ENCODE data around the gene SKOR1. TPM values are rescaled to one million over a fixed set of nuclear protein-coding genes. Genes with fewer than 3 reads are reported as not detected.

Gene SKOR1
- total RNA-seq, 2 donors from 2014 or later: 0.09 to 0.29 TPM

DNA sequence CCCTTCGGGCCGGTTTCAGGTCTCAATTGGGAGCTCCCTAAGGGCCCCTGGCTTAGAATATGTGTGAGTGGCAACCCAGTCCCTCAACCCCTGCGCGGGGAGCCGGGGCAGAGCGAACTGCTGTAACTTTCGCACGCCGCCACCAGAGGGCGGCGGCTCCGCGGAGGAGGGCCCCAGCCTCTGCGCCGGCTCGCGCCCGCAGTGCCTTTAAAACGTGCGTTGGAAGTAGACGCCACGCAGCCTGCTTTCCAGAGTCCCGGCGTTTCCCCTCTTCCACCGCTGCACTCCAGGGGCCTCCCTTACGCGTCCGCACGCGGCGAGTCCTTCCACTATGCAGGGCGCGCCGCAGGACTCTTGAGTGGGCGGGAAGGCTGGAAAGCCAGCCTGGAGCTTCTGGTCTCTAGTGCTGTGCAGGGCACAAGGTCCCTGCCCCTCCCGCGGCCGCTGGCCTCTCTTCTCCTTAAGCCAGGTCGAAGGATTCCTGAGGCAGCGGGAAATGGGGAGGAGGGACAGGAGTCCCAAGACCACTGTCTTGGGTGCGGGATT lies 38.2 kb downstream of the SKOR1 start:
- ATAC-seq (peak; percentile 96 to 98), DNase-seq (peak; percentile 86)
- intact Hi-C loops (cut with DNase I): loop anchor here (1.0 to 2.0 kb wide), 2 partner anchors 291 to 292 kb away; no protein-coding TSS in a partner anchor

DNA sequence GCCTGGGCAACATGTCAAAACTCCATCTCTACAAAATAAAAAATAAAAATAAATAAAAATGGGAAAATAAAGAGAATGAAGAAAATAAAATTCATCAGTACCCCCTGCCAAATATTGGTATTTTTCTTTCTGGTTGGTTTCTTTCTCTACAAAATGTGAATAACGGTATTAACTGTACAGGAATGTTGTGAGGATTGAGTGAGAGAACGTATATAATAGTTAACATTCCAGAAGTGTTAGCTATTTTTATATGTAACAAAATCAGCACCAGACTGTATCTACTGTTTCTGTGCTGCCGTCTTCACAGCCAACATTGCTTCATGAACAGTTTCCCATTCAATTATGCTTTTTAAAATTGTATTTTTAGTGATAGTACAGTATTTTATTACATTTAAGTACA lies 40.0 kb downstream of the SKOR1 start:
- intact Hi-C loops (cut with DNase I): loop anchor here in 1 of 2 donors (5.0 kb wide), 1 partner anchor 187 kb away; the partner anchor contains the start of gene PIAS1
- DNase-seq (no peak), ATAC-seq (no peak)

DNA sequence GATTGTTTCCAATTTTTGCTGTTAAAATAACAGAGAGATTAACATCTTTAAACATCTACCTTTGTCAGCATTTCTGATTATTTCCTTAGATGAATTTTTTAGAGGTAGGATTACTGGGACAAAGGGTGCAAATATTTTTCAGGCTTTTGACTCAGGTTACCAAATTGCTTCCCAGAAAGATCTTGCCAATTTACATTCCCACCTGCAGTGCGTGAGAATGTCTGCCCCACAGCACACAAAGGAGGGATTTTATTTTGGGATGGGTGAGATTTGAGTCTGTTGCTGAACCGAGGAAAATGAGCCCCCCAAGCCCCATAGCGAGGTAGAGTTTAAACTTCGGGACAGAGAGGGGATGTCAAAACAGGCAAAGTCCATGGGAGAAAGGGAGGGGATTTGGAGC lies 40.5 kb downstream of the SKOR1 start:
- intact Hi-C loops (cut with DNase I): loop anchor here in 1 of 2 donors (5.0 kb wide), 1 partner anchor 187 kb away; the partner anchor contains the start of gene PIAS1
- ATAC-seq (no peak), DNase-seq (no peak)

DNA sequence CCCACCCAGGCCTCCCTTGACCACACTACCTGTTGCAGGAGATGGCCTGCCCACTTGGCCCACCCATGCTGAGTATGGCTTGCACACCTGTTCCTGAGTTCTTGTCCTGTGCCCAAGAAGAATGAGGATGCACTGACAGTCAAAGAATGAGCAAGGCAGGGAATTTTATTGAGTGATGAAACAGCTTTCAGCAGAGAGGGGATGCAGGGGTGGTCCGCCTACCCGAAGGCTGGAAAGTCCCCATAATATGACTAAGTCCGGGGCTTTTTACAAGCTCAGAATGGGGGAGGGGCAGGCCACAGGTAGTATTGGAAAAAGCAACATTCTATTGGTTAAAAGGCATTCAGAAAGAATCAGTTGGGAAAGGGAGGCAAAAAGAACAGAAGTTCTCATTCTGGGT lies 44.4 kb downstream of the SKOR1 start:
- ATAC-seq (no peak), DNase-seq (no peak)
- intact Hi-C loops (cut with DNase I): loop anchor here in 1 of 2 donors (5.0 kb wide), 1 partner anchor 183 kb away; the partner anchor contains the start of gene PIAS1

DNA sequence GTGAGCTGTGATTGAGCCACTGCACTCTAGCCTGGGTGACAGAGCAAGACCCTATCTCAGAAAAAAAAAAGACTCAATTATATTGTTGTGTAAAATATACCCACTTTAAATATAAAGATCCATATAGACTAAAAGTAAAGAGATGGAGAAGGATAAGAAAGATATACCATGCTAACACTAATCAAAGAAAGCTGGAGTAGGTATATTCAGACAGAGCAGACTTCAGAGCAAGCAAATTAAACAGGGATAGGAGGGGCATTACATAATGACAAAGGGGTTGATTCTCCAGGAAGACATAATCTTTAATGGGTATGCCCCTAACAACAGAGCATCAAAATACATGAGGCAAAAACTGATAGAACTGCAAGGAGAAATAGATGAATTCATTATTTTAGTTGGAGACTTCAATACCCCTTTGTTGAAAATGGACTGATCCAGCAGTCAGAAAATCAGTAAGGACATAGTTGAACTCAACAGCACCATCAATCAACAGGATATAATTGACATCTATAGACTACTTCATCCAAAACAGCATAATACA lies 45.6 kb downstream of the SKOR1 start:
- ATAC-seq (no peak), DNase-seq (no peak)
- intact Hi-C loops (cut with DNase I): no loop called here

DNA sequence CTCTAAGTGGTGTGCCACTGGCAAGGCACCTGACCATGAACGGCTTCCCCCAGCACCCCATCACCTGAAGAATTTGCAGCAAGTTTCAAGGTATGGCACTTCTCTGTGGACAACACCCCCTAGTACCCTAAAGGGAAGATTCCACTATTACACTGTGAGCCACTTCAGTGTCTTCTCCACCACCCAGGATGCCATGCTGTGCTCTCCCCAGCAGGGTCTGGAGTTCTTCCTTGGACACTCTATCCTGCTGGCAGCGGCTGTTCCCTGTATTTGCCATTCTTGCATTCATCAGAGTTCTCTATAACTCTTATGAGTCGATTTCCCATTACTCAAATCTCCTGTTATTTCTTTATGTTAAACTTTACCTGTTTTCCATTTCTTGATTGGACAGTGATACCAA lies 48.5 kb downstream of the SKOR1 start:
- DNase-seq (no peak), ATAC-seq (no peak)
- intact Hi-C loops (cut with DNase I): no loop called here

DNA sequence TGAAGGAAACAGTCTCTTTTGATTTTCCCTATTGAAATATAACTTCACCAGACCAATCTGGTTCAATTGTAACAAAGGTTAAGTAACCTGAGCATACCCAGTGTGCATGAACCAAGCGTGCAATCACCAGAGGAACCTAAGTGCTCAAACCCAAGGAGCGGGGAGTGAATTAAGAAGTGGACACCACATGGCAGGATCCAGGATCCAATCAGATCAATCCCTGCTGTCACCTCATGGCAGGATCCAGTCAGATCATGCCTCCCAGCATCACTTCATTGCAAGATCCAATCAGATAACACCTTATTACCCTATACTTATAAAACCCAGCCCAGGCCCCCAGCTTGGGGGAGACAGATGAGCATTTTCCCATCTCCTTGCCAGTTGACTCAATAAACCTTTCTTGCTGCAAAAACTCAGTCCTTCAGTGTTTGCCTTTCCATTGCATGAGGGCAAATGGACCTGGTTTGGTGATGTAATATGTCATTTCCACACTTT lies 53.5 kb downstream of the SKOR1 start:
- intact Hi-C loops (cut with DNase I): no loop called here
- ATAC-seq (no peak), DNase-seq (no peak)

DNA sequence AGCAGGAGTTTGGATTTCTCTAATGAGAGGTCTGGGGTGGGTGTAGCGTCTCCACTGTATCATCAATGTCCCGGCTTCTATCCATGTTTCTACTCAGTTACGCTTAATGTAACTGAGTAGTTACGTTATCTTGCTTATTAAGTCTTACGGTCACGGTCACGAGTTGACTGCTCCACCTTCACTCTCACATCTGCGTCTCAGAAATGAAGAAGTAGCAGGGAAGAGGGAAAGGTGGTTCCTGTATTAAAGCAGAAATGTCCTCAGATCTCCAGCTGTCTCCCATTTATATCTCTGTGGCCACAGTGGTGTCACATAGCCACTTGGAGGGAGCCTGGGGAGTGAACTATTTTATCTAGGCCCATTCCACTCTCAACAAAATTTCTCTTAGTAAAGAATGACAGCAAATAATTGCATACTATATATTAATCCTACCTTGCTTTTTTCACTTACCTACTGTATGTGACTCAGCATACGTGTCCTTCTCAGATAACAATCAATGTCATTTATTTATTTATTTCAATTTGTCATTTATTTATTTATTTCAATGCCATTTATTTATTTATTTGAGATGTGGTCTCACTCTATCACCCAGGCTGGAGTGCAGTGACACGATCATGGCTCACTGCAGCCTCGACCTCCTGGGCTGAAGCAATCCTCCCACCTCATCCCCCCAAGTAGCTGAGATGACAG lies 54.3 kb downstream of the SKOR1 start:
- ATAC-seq (no peak), DNase-seq (no peak)
- intact Hi-C loops (cut with DNase I): loop anchor here in 1 of 2 donors (10.0 kb wide), 1 partner anchor 175 kb away; the partner anchor contains the start of gene PIAS1

DNA sequence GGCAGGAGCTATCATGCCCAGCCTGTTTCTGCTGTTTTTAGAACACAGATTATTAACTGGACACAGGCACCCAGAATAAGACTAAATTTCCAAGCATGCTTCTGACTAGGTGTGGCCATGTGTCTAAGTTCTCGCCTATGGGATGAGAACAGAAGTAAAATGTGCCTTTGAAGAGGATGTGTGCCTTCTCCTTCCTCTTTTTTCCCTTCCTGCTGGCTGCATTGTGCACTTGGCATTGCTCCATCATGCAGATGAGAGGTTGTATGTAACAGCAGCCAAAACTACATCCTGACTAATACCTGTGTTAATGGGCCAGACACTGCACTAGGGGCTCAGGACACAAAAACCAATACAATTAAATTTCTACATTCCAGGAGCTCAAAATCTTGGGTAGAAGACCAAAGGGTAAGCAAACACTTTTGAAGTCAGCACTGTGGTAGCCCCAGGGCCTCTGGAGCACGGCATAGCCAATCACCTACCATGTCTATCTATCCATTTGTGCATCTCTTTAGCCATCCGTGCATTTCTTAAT lies 55.4 kb downstream of the SKOR1 start:
- ATAC-seq (peak in 1 of 2 donors; percentile 9), DNase-seq (no peak)
- intact Hi-C loops (cut with DNase I): loop anchor here in 1 of 2 donors (10.0 kb wide), 1 partner anchor 174 kb away; the partner anchor contains the start of gene PIAS1

DNA sequence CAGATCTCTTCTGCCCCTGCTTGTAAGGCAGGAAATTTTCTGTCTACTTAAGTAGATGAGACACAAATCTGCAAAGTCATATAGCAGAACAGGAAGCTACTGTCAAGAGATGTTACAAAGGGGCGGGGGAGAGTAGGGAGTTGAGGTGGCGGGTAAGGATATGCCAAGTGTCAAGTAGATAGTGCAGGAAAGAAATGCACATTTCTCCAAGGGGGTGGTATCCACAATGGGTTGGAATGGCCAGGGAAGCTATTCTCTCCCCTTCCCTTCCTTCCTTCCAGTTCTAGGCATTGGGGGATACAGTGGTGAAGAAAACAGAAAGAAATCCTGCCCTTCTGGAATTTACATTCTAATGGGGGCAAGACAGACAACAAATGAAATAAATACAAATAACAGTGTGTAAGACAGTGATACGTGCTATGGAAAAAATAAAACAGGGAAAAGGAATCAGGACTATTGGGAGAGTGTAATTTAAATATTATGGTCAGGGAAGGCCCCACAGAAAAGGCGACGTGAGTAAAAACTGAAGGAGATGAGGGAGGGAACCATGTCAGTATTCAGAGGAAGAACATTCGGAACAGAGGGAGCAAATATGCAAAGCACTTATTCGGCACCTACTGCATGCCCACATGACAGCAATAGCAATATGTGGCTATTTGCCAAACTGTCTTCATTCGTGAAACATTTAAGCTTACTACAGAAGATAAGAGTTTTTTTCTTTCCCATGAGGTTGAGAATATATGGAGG lies 57.4 kb downstream of the SKOR1 start:
- peak in 1 of 2 donors; percentile 14 for ATAC-seq
- DNase-seq: no peak
- intact Hi-C loops (cut with DNase I): loop anchor here in 1 of 2 donors (10.0 kb wide), 1 partner anchor 172 kb away; the partner anchor contains the start of gene PIAS1

DNA sequence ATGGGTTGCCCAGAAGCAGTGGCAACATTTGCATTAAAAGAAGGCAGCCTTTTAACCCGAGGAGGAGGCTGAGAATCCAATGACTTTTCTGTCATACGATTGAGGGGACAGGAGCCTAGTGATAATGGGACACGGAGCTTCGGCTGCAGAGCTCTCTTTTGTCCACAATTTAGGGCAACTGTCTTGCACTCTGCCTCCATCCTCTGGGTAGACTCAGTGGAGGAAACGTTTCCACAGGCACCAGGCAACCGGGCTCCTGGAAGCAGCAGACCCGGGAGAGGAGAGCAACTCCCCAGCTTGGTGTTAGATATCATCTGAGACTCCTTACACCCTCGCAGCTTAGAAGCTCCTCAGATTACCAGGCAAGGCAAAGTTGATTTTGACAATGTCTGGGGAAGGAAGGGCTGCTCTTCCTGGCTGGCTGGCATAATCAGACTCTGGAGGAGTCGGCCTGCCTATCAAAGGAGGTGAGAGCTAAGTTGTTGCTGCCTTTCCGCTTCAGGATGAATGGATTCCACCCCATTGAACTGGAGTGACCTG lies 58.0 kb downstream of the SKOR1 start:
- intact Hi-C loops (cut with DNase I): loop anchor here in 1 of 2 donors (10.0 kb wide), 1 partner anchor 171 kb away; the partner anchor contains the start of gene PIAS1
- ATAC-seq: peak in 1 of 2 donors; percentile 21
- DNase-seq: no peak

DNA sequence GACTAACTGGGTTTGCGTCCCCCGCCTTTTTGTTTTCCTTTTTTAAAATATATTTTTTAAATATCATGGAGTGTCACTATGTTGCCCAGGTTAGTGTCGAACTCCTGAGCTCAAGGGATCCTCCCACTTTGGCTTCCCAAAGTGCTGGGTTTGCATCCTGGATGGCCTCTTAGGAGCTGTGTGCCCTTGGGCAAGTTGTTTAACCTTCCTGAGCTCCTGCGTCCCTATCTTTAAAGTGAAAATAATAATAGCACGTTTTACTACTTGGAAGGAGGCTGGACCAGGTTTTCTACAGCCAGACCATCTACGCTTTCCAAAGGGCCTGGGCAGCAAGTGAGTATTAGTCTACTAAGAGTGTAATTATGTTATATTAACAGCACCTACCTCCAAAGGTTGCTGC lies 58.7 kb downstream of the SKOR1 start:
- ATAC-seq (no peak), DNase-seq (no peak)
- intact Hi-C loops (cut with DNase I): loop anchor here in 1 of 2 donors (10.0 kb wide), 1 partner anchor 171 kb away; the partner anchor contains the start of gene PIAS1

Other genes starting within 250 kb of the SKOR1 start
- not detected for gene RNU6-1, start 14.5 kb downstream of the SKOR1 start, total RNA-seq
- 10 to 100 TPM; 27.1 to 31.7 TPM for gene PIAS1, start 228.8 kb downstream of the SKOR1 start, total RNA-seq